Esophagus muscularis mucosa (tissue), 3 donors: Measurements from ENCODE around the gene PARVB.

Experiments
- CTCF ChIP-seq, 3 experiments: fragments of 200-600 bp in 2 of 3; fragments of 450-650 bp in 1 of 3; sonication (generic) in 2 of 3; IDR thresholded peaks; one replicate each; pipeline ENCODE4 v1.5.1; 2017 to 2019; ENCODE audit warnings: antibody characterized with exemption in 3 of 3, mild to moderate bottlenecking in 2 of 3, moderate library complexity in 1 of 3
- POLR2A ChIP-seq: fragments of 450-650 bp; IDR thresholded peaks from one replicate; pipeline ENCODE4 v1.6.1; 2017; ENCODE audit warnings: antibody characterized with exemption, moderate library complexity, mild to moderate bottlenecking, low read depth
- POLR2AphosphoS5 ChIP-seq, 2 donors: sonication (generic); formaldehyde crosslinking; IDR thresholded peaks; one replicate each; pipeline ENCODE4 v1.6.1; 2017; ENCODE audit warnings: antibody characterized with exemption in 2 of 2

- no peak for TF ChIP-seq POLR2A
- no peak for TF ChIP-seq POLR2AphosphoS5 (IDR thresholded peaks at IDR 0.05)
- no peak for TF ChIP-seq CTCF (IDR thresholded peaks at IDR 0.05)
Measured at GRCh38 chr22:44130076-44130711, 106.1 kb downstream of the PARVB start.
